ENCODE data around the gene CLSTN1. TPM values are rescaled to one million over a fixed set of nuclear protein-coding genes. Genes with fewer than 3 reads are reported as not detected.

The CLSTN1 gene
- polyA plus RNA-seq, 2 donors: 45.8 to 55.4 TPM

DNA sequence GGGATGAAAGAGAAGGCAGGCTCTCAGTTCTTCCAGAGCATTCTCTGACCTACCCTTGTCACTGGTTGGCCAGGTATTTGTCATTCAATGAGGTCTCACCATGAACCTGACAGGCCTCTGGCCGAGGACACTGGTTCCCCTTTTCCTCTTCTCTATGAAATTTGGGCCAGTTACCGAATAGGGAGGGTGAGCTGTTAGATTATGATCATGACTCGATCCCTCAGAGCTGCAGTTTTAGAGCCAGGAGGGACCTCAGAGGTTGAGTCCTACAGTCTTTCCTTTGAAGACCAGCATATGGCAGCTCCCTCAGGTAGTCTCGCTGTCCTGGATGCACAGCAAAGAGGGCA lies 29.5 kb upstream of the CLSTN1 start:
- Histone ChIP-seq H3K4me3 (ENCODE audit: low read depth in 1 of 2, low read length in 2 of 2) (no peak overlapping the region), H3K9me3 (ENCODE audit: control insufficient read depth in 2 of 2, insufficient read depth in 1 of 2, low read depth in 1 of 2, low read length in 1 of 2) (no peaks in the 10 kb centered on the region), H3K27ac (ENCODE audit: low read depth in 2 of 2, low read length in 1 of 2) (no peak overlapping the region), H3K27me3 (ENCODE audit: control insufficient read depth in 1 of 2, insufficient read depth in 2 of 2, low read length in 2 of 2) (no peaks in the 10 kb centered on the region), H3K36me3 (ENCODE audit: control insufficient read depth in 2 of 2, insufficient read depth in 2 of 2, low read length in 1 of 2) (peaks cover 11 to 26% of the 10 kb centered on the region in 2 donors), H3K4me1 (ENCODE audit: control insufficient read depth in 2 of 2, insufficient read depth in 2 of 2, low read length in 1 of 2) (no peaks in the 10 kb centered on the region)
- WGBS, 2 donors: 92 to 94% methylated on average over 4 of the region's 4 CpGs

GRCh38 chr1:9852410-9853248 lies 28.9 kb upstream of the CLSTN1 start:
- Histone ChIP-seq H3K27me3 (ENCODE audit: control insufficient read depth in 1 of 2, insufficient read depth in 2 of 2, low read length in 2 of 2) (no peaks in the 10 kb centered on the region), H3K9me3 (ENCODE audit: control insufficient read depth in 2 of 2, insufficient read depth in 1 of 2, low read depth in 1 of 2, low read length in 1 of 2) (no peaks in the 10 kb centered on the region), H3K36me3 (ENCODE audit: control insufficient read depth in 2 of 2, insufficient read depth in 2 of 2, low read length in 1 of 2) (peaks cover 11 to 22% of the 10 kb centered on the region in 2 donors), H3K27ac (ENCODE audit: low read depth in 2 of 2, low read length in 1 of 2) (no peak overlapping the region), H3K4me3 (ENCODE audit: low read depth in 1 of 2, low read length in 2 of 2) (no peak overlapping the region), H3K4me1 (ENCODE audit: control insufficient read depth in 2 of 2, insufficient read depth in 2 of 2, low read length in 1 of 2) (no peaks in the 10 kb centered on the region)
- 82 to 88% methylated on average over 12 of the region's 12 CpGs for WGBS, 2 donors

DNA sequence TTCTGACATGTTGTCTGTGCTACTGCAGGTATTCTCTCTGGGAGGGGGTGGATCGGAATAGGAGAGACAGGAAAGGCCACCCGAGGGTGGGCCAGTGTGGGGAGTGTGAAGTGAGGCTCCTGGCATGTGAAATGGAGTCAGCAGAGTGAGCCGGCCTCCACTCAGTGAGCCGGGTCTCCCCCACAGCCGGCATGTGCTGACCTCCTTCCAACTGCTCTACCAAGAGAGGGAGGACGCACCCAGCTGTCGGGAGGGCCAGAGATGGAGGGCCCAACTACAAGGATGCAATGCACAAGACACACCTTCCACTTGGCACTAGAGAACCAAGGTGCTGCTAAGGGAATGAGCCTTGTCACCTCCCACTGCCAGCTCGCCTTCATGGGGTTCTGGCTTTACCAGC lies 28.2 kb upstream of the CLSTN1 start:
- H3K9me3 ChIP-seq (ENCODE audit: control insufficient read depth in 2 of 2, insufficient read depth in 1 of 2, low read depth in 1 of 2, low read length in 1 of 2): no peaks in the 10 kb centered on the region
- H3K27ac ChIP-seq (ENCODE audit: low read depth in 2 of 2, low read length in 1 of 2): no peak overlapping the region
- no peaks in the 10 kb centered on the region for H3K27me3 ChIP-seq (ENCODE audit: control insufficient read depth in 1 of 2, insufficient read depth in 2 of 2, low read length in 2 of 2)
- 89 to 92% methylated on average over 8 of the region's 8 CpGs for WGBS, 2 donors
- H3K4me1 ChIP-seq (ENCODE audit: control insufficient read depth in 2 of 2, insufficient read depth in 2 of 2, low read length in 1 of 2): no peaks in the 10 kb centered on the region
- H3K4me3 ChIP-seq (ENCODE audit: low read depth in 1 of 2, low read length in 2 of 2): no peak overlapping the region
- peaks cover 11 to 22% of the 10 kb centered on the region in 2 donors for H3K36me3 ChIP-seq (ENCODE audit: control insufficient read depth in 2 of 2, insufficient read depth in 2 of 2, low read length in 1 of 2)

GRCh38 chr1:9850442-9851162 lies 26.8 kb upstream of the CLSTN1 start:
- Histone ChIP-seq H3K27me3 (ENCODE audit: control insufficient read depth in 1 of 2, insufficient read depth in 2 of 2, low read length in 2 of 2) (no peaks in the 10 kb centered on the region), H3K9me3 (ENCODE audit: control insufficient read depth in 2 of 2, insufficient read depth in 1 of 2, low read depth in 1 of 2, low read length in 1 of 2) (no peaks in the 10 kb centered on the region), H3K36me3 (ENCODE audit: control insufficient read depth in 2 of 2, insufficient read depth in 2 of 2, low read length in 1 of 2) (peaks cover 11 to 24% of the 10 kb centered on the region in 2 donors), H3K27ac (ENCODE audit: low read depth in 2 of 2, low read length in 1 of 2) (no peak overlapping the region), H3K4me3 (ENCODE audit: low read depth in 1 of 2, low read length in 2 of 2) (no peak overlapping the region), H3K4me1 (ENCODE audit: control insufficient read depth in 2 of 2, insufficient read depth in 2 of 2, low read length in 1 of 2) (no peaks in the 10 kb centered on the region)
- 63 to 77% methylated on average over 18 of the region's 18 CpGs for WGBS, 2 donors

GRCh38 chr1:9849691-9850441 lies 26.1 kb upstream of the CLSTN1 start:
- H3K27ac ChIP-seq (ENCODE audit: low read depth in 2 of 2, low read length in 1 of 2): no peak overlapping the region
- peaks cover 11 to 24% of the 10 kb centered on the region in 2 donors for H3K36me3 ChIP-seq (ENCODE audit: control insufficient read depth in 2 of 2, insufficient read depth in 2 of 2, low read length in 1 of 2)
- no peak overlapping the region for H3K4me3 ChIP-seq (ENCODE audit: low read depth in 1 of 2, low read length in 2 of 2)
- no peaks in the 10 kb centered on the region for H3K9me3 ChIP-seq (ENCODE audit: control insufficient read depth in 2 of 2, insufficient read depth in 1 of 2, low read depth in 1 of 2, low read length in 1 of 2)
- no peaks in the 10 kb centered on the region for H3K4me1 ChIP-seq (ENCODE audit: control insufficient read depth in 2 of 2, insufficient read depth in 2 of 2, low read length in 1 of 2)
- WGBS, 2 donors: 74 to 81% methylated on average over 20 of the region's 20 CpGs
- no peaks in the 10 kb centered on the region for H3K27me3 ChIP-seq (ENCODE audit: control insufficient read depth in 1 of 2, insufficient read depth in 2 of 2, low read length in 2 of 2)

DNA sequence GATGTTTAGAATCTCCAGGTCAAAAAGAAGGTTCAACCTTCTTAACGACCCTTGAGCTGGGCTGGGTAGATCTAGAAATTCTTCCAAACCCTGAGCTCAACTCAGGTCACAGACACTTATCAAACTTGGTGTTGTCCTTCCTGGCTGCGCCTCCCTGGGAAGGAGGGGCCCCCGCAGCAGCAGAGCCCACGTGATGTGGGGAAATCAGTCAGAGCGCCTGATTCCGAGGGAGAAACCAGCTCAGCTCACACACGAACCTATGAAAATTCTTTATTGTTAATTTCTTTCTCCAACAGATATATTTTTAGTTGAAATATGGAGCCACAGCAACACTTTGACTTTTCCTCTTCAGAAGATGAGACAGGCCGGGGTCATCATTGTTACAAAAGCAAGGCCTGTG lies 24.3 kb upstream of the CLSTN1 start:
- 68 to 72% methylated on average over 8 of the region's 8 CpGs for WGBS, 2 donors
- no peaks in the 10 kb centered on the region for H3K9me3 ChIP-seq (ENCODE audit: control insufficient read depth in 2 of 2, insufficient read depth in 1 of 2, low read depth in 1 of 2, low read length in 1 of 2)

DNA sequence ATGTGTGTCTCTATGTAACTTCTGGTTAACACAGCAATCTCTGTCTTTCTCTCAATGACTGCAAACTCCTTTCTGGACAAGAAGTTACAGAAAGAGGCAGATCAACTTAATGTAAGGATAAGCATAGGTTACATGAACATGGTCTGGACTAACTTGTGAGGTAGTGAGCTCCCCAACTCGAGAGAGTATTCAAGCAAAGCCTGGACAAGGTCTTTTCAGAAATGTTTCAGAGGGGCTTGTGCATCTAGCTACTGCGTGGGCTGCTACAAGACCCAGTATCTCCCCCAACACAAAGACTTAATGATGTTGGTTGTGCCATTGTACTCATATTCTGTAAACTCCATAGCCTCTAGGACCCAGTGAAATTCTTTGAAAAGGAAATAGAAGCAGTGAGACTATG lies 23.5 kb upstream of the CLSTN1 start:
- Histone ChIP-seq H3K27ac (ENCODE audit: low read depth in 2 of 2, low read length in 1 of 2) (no peak overlapping the region), H3K4me3 (ENCODE audit: low read depth in 1 of 2, low read length in 2 of 2) (no peak overlapping the region), H3K27me3 (ENCODE audit: control insufficient read depth in 1 of 2, insufficient read depth in 2 of 2, low read length in 2 of 2) (no peaks in the 10 kb centered on the region), H3K36me3 (ENCODE audit: control insufficient read depth in 2 of 2, insufficient read depth in 2 of 2, low read length in 1 of 2) (peaks cover 11 to 18% of the 10 kb centered on the region in 2 donors), H3K4me1 (ENCODE audit: control insufficient read depth in 2 of 2, insufficient read depth in 2 of 2, low read length in 1 of 2) (peaks cover 8 to 16% of the 10 kb centered on the region in 2 donors), H3K9me3 (ENCODE audit: control insufficient read depth in 2 of 2, insufficient read depth in 1 of 2, low read depth in 1 of 2, low read length in 1 of 2) (no peaks in the 10 kb centered on the region)
- WGBS, 2 donors: 90 to 92% methylated on average over 2 of the region's 2 CpGs

More for the DNA sequence above, 24.3 kb upstream of the CLSTN1 start:
- peaks cover 2 to 8% of the 10 kb centered on the region in 2 donors for H3K4me1 ChIP-seq (ENCODE audit: control insufficient read depth in 2 of 2, insufficient read depth in 2 of 2, low read length in 1 of 2)
- peaks cover 11 to 19% of the 10 kb centered on the region in 2 donors for H3K36me3 ChIP-seq (ENCODE audit: control insufficient read depth in 2 of 2, insufficient read depth in 2 of 2, low read length in 1 of 2)
- no peak overlapping the region for H3K4me3 ChIP-seq (ENCODE audit: low read depth in 1 of 2, low read length in 2 of 2)
- H3K27me3 ChIP-seq (ENCODE audit: control insufficient read depth in 1 of 2, insufficient read depth in 2 of 2, low read length in 2 of 2): no peaks in the 10 kb centered on the region
- H3K27ac ChIP-seq (ENCODE audit: low read depth in 2 of 2, low read length in 1 of 2): no peak overlapping the region

DNA sequence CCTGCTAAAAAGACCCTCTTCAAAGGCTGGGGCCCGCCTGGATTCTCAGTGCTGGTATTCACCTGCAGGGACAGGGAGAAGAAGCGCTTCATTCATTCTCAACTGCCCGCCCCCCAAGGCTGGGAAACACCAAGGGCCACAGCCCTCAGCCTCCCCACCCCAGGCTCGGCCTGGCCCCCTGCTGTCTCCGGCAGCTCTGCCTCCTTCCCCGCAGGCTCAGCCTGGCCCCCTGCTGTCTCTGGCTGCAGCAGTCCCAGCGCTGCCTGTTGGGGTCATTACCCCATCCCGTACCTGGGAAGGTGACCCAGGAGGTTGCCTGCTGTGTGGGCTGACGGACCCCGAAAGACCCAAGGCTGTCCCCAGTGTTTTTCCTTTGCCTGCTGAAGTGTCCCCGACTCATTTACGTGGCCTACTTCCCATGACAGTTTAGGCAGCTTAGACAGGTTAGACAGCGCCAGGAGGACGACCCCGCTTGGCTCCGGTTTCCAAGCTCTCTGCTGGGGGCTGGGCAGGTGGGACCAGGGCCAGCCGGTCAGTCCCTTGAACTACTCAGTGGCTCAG lies 22.9 kb upstream of the CLSTN1 start:
- H3K4me1 ChIP-seq (ENCODE audit: control insufficient read depth in 2 of 2, insufficient read depth in 2 of 2, low read length in 1 of 2): peaks cover 9 to 17% of the 10 kb centered on the region in 2 donors
- no peaks in the 10 kb centered on the region for H3K9me3 ChIP-seq (ENCODE audit: control insufficient read depth in 2 of 2, insufficient read depth in 1 of 2, low read depth in 1 of 2, low read length in 1 of 2)
- H3K4me3 ChIP-seq (ENCODE audit: low read depth in 1 of 2, low read length in 2 of 2): no peak overlapping the region
- H3K36me3 ChIP-seq (ENCODE audit: control insufficient read depth in 2 of 2, insufficient read depth in 2 of 2, low read length in 1 of 2): peaks cover 11 to 14% of the 10 kb centered on the region in 2 donors
- 87% methylated on average over 17 of the region's 17 CpGs for WGBS, 2 donors
- no peak overlapping the region for H3K27ac ChIP-seq (ENCODE audit: low read depth in 2 of 2, low read length in 1 of 2)
- no peaks in the 10 kb centered on the region for H3K27me3 ChIP-seq (ENCODE audit: control insufficient read depth in 1 of 2, insufficient read depth in 2 of 2, low read length in 2 of 2)

GRCh38 chr1:9845914-9846313 lies 22.1 kb upstream of the CLSTN1 start:
- no peak overlapping the region for H3K4me3 ChIP-seq (ENCODE audit: low read depth in 1 of 2, low read length in 2 of 2)
- 59 to 62% methylated on average over 9 of the region's 9 CpGs for WGBS, 2 donors
- peaks cover 11 to 12% of the 10 kb centered on the region in 2 donors for H3K36me3 ChIP-seq (ENCODE audit: control insufficient read depth in 2 of 2, insufficient read depth in 2 of 2, low read length in 1 of 2)
- no peak overlapping the region for H3K27ac ChIP-seq (ENCODE audit: low read depth in 2 of 2, low read length in 1 of 2)
- no peaks in the 10 kb centered on the region for H3K27me3 ChIP-seq (ENCODE audit: control insufficient read depth in 1 of 2, insufficient read depth in 2 of 2, low read length in 2 of 2)
- peaks cover 0 to 3% of the 10 kb centered on the region in 2 donors for H3K9me3 ChIP-seq (ENCODE audit: control insufficient read depth in 2 of 2, insufficient read depth in 1 of 2, low read depth in 1 of 2, low read length in 1 of 2)
- H3K4me1 ChIP-seq (ENCODE audit: control insufficient read depth in 2 of 2, insufficient read depth in 2 of 2, low read length in 1 of 2): peaks cover 9 to 17% of the 10 kb centered on the region in 2 donors
